NCI-H2227 (cell line): ENCODE measurements around the gene UBN1.

Source experiments
- DNase-seq: peaks from one replicate; lab custom pipeline; 2025; ENCODE audit not compliant: unreplicated experiment; lab: John Stamatoyannopoulos, UW

The UBN1 gene

DNA sequence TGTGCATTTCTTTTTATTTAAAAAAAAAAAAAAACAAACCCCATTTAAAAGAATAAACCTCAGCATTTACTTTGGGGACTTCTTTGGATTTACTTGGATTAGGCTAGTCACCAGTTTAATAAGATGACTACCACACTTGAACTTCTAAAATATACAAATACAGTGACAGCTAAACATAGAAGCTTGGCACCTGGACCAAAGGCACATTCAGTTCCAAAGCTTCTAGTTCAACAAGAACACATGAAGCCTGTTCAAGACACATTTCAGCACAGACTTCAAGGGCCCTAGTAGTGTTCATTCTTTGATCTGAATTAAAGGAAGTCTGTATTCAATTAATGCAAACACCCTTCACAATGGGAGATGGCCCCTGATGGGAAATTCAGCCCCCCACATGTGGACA is 33.2 kb upstream of the UBN1 start:
- no peak for DNase-seq

GRCh38 chr16:4814542-4815173 is 32.6 kb upstream of the UBN1 start:
- DNase-seq = no peak

DNA sequence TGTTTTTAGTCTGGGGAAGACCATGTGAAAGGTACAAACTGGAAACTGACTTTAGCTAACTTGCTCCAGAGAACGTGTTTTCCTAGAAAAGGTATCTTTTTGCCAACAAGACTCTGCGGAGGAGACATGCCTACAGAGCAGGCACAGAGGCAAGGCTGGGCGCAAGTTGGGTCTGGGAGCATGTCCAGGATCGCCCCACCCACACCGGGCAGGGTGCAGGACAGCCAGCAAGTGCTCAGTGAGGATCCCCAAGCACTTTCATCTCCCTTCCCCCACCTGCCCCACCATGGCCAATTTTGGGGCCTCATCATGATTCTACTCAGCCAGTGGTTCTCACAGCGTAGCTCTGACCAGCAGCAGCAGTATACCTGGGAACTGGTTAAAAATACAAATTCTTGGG is 26.6 kb upstream of the UBN1 start:
- DNase-seq = no peak

DNA sequence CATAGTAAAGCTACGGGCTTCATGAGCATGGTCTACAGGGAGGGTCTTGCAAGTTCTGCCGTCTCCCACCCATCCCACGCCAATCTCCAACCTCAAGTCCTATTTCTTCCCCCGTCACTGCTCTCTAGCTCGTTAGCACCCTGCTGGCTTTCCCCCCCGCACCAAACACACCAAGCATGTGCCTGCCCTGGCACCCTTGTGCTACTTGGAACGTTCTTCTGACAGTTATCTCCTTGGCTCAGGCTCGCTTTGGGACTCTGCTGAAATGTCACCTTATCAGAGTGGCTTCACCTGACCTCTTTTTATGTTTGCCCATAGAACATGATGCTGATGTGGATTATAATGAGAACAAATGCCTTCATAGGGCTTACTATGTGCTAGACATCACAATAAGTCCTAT is 22.1 kb upstream of the UBN1 start:
- DNase-seq = no peak

GRCh38 chr16:4826526-4826925 is 20.8 kb upstream of the UBN1 start:
- no peak for DNase-seq

DNA sequence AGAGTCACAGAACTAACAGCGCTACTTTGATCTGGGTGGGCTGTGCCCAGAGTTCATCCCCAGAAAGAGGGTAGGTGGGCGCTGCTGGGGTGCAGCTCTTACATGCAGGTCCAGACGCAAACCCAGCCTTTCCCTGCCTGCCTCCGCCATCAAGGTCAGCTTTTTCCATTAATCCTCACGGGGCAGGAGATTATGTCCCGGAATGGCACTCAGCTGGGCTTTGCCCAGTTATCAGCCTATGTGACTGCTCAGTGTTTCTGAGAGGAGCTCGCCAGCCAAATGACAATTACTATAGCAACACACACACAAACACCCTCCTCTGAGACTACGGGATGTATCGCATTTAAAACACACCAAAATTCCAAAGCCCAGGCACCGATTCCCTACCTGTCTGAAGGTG is 20.3 kb upstream of the UBN1 start:
- no peak for DNase-seq

DNA sequence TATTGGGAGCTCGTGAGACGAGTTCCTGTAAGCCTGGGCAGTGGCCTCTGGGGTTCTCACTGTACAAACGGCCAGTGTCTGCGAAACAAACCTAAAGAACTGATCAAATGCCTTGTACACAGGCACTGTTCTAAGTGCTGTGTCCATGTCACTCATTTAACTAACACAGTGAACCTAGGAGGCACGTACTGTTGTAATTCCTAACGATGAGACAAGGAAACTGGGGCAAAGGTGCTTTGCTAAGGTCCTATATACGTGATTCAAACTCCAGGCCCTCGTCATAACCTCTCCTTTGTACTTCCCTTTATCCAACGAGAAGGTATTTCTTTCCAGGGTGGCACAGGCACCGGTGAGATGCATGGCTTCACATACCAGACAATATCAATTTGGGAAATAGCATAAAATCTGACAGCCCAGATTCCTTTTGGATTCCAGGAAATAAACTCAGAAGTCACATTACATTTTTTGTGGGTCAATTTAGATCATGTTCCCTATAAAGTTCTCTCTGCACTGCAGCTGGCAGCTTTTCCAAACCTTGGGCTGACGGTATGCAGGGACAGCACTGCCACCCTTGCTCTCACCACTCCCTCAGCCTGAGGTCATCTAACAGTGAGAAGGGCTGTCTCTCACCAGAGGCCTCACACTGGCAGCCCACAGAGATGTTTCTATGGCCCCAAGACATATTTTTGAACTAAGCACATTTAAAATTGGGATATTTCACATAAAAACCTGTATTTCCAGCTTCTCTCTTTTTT is 18.5 kb upstream of the UBN1 start:
- DNase-seq = no peak

GRCh38 chr16:4830408-4830807 is 16.9 kb upstream of the UBN1 start:
- no peak for DNase-seq

DNA sequence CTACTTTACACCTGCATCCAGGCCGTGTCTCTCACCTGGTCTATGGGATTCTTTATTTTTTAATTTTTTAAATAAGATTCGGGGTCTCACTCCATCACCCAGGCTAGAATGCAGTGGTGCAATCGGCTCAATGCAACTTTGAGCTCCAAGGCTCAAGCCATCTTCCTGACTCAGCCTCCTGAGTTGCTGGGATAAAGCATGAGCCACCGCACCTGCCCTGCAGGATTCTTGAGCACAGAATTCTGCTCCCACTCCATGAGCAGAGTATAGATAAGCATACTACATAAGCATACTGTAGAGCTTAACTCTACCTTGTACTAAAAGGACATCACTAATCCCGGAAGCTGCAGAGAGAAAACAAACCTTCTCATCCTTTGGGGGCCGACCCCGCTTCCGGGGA is 15.7 kb upstream of the UBN1 start:
- no peak for DNase-seq

GRCh38 chr16:4832698-4833343 is 14.5 kb upstream of the UBN1 start:
- no peak for DNase-seq

- no peak for DNase-seq
Observed at GRCh38 chr16:4833584-4833983, 13.7 kb upstream of the UBN1 start.

DNA sequence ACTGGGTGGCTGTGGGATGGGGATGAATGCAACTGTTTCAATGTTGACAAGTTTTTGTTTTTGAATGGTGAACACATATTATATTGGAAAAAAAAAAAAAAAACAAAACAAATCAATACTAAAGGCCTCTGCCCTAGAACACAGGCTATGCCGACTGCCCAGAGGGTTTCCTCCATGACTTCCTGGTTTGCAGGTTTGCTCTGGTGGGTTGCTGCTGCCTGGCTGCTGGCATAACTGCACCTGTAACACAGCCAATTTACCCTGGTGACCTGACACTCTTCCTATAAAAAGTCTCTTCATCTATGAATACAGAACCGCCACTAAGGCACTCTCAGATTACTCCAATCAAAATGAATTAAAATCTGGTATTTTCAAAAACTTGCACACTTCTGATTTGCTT is 10.6 kb upstream of the UBN1 start:
- no peak for DNase-seq

- no peak for DNase-seq
Observed at GRCh38 chr16:4837733-4838501, 9.4 kb upstream of the UBN1 start.

GRCh38 chr16:4839942-4840341 is 7.3 kb upstream of the UBN1 start:
- DNase-seq = no peak

DNA sequence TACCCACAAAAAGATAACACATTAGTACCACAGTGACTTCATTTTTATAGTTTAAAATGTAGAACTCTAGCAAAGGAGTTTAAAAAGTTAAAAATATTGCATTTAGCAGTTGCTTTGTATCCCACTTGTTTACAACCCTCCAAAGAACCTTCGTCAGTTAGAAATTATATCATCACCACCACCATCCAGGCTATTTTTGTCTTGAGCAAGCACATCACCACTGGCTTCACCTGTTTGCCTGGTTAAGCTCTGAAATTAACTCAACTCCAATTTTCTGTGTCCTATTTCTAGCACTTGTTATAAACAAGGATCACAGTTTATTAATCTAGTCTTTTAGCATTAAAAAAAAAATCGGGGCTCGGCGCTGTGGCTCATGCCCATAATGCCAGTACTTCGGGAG is 6.3 kb upstream of the UBN1 start:
- DNase-seq = no peak

GRCh38 chr16:4846503-4846900 is 779 bp upstream of the UBN1 start:
- DNase-seq = peak; percentile 65

DNA sequence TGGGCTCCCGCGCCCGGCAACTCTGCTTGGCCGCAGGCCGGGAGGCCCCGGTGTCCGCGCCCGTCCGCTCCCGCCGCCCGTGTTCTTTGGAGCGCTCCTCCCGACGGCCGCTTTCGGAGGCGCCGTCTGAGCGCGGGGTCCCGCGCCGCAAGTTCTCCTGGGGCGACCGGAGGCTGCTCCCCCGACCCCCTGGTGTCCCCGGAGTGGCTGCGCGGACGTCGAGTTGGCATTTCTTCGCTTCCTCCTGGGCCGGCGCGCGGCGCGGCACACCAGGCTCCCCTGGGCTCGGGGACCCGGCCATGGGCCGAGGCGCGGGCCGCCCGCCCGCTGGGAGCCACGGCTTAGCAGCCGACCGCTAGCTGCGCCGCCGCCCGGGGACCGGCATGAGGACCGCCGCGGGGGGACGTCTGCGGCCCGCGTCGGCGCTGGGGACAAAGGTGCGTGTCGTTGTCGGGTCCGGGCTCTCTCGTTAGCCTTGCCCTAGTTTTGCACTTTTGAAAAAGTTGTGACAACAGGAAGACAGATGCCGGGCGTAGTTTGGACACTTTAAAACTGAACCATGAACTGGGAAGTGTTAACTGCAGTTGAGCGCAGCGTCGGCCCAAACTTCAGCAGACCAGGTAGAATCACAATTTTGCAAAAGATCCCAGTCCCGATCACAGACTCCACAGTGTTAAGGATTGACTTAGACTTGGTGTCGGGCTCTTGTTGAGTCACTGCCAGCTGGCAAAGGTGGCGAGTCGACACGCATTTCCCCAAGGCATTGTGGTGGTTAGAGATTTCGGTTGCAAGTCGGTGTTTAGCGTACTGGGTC is 700 bp downstream of the UBN1 start:
- peak; percentile 21 for DNase-seq

DNA sequence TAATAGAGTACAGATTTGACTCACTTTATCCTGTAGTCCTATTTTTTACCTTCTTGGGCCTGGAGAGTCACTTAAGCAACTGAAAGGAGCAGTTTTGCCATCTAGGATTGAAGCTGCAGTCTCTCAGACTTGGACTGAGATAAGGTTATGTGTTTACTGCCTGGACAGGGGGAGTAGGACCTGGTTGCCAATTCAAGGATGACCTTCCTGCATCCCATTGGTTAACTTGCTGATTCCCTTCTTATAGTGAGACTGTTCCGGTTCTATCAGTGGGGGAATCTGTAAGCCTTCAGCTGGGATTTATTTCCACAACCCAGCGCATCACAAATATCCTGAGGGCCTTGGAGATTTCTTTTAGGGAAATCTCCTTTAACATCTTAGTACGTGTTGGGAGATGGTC is 2.9 kb downstream of the UBN1 start:
- no peak for DNase-seq

DNA sequence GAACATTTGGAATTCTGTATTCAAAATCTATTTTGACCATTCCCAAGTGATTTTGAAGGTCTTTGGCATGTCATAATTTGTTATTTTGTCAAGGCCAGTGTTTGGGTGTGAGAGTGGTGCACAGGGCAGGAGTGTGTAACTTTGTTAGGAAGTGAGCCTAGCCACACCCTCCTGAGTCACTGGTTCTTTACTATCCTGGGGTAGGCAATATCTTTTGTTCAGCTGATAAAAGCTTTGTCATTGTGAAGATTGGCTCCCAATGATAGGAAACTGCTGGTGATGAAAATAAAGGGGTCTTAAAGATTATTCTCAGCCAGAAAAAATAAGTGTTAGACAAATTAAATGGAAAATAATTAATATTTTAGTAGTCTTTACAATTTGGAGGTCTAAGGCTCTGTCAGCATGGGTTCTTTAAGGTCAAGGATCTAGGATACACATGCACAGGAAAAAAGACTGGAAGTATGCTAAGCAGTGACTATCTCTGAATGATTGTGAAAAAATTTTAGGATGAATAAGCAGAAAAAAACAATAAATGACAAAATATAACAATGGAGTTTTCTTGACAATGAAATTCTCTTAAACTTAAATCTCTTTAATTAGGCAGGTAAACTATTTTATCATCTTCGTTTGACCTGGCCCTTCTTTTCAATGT is 5.1 kb downstream of the UBN1 start:
- no peak for DNase-seq

GRCh38 chr16:4855371-4855770 is 8.1 kb downstream of the UBN1 start:
- DNase-seq = no peak
